Thyroid gland (tissue), 4 donors: ENCODE results near the gene GALR2. TPM values are rescaled to one million over a fixed set of nuclear protein-coding genes. Genes with fewer than 3 reads are reported as not detected.
A peak's percentile ranks its signal among the peaks of the same experiment; 100 is the strongest.

Source experiments
- DNase-seq, 2 donors: peaks; one replicate each; pipeline ENCODE4 v3.0.0-alpha.2; 2019
- H3K27ac ChIP-seq, 3 donors: fragments of 200-600 bp; sonication (generic); 1 replicate in 2 of 3; 2 replicates in 1 of 3; pipeline ENCODE4 v1.5.1; 2016 to 2019; ENCODE audit warnings: mild to moderate bottlenecking in 1 of 3, moderate library complexity in 1 of 3
- H3K27me3 ChIP-seq: fragments of 200-600 bp; sonication (generic); one replicate; pipeline ENCODE4 v1.5.1; 2019
- H3K36me3 ChIP-seq, 2 donors: fragments of 200-600 bp; sonication (generic); one replicate each; pipeline ENCODE4 v1.5.1; 2016 to 2019
- H3K4me1 ChIP-seq, 2 donors: fragments of 200-600 bp; sonication (generic); one replicate each; pipeline ENCODE4 v1.5.1; 2017 to 2019
- H3K4me3 ChIP-seq, 3 donors: fragments of 200-600 bp; sonication (generic); replicated peaks in 1 of 3; 1 replicate in 2 of 3; 2 replicates in 1 of 3; pipeline ENCODE4 v1.5.1; 2016; ENCODE audit warnings: mild to moderate bottlenecking in 1 of 3
- H3K9me3 ChIP-seq: fragments of 200-600 bp; sonication (generic); one replicate; pipeline ENCODE4 v1.5.1; 2017
- POLR2A ChIP-seq, 2 donors: fragments of 450-650 bp; IDR thresholded peaks; one replicate each; pipeline ENCODE4 v1.6.1; 2017; ENCODE audit warnings: antibody characterized with exemption in 2 of 2, mild to moderate bottlenecking in 2 of 2, moderate library complexity in 1 of 2
- WGBS, 2 donors: methylation state at CpG; one replicate each; pipeline ENCODE4 v1.1.5; 2017; 5-methylcytosine and 5-hydroxymethylcytosine counted together
- intact Hi-C: fragments of 100-400 bp; cut with DNase I; formaldehyde crosslinking; loops from one replicate; pipeline ENCODE4 v1.15.1; 2023
- total RNA-seq, 4 donors: library from RNA; depleted of rRNA; stranded (reverse); fragments of >200 nt; gene quantifications; one replicate each; pipeline ENCODE4 v1.2.3, GENCODE V29; 2016
- TF ChIP-seq, protein P1 (sequence below), 6 experiments: fragments of 200-600 bp in 3 of 6; fragments of 450-650 bp in 3 of 6; sonication (generic) in 3 of 6; IDR thresholded peaks; one replicate each; pipeline ENCODE4 v1.5.1; 2016 to 2019; ENCODE audit warnings: antibody characterized with exemption in 6 of 6, mild to moderate bottlenecking in 2 of 6, inconsistent platforms in 1 of 6, moderate library complexity in 1 of 6

GALR2 gene
- total RNA-seq, 4 donors from 2014 or later: not detected

DNA sequence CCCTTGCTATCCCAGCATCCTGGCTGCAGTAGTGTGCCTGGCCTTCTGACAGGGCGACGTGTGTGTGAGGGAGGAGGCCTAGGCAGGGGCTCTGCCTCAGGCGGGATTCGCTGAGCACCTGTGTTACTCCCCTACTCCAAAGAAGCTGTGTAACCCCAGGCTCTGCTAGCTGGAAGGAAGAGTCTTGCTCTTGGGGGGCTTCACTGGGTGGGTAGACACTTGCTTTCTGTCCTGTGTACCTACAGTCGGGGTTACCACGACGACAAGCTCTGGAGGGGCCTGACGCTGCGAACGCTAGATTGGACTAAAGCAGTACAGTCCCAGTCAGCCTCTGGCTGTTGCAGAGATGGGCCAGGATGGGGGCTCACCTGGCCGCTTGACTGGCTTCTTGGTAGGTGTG is 19.5 kb downstream of the GALR2 start:
- Histone ChIP-seq H3K4me3 (no peak overlapping the region), H3K9me3 (no peaks in the 10 kb centered on the region), H3K27me3 (no peaks in the 10 kb centered on the region), H3K36me3 (peaks cover 48 to 64% of the 10 kb centered on the region in 2 donors), H3K4me1 (no peaks in the 10 kb centered on the region), H3K27ac (no peak overlapping the region)
- TF ChIP-seq POLR2A (IDR thresholded peaks at IDR 0.05): no peak
- TF ChIP-seq, protein P1, sequence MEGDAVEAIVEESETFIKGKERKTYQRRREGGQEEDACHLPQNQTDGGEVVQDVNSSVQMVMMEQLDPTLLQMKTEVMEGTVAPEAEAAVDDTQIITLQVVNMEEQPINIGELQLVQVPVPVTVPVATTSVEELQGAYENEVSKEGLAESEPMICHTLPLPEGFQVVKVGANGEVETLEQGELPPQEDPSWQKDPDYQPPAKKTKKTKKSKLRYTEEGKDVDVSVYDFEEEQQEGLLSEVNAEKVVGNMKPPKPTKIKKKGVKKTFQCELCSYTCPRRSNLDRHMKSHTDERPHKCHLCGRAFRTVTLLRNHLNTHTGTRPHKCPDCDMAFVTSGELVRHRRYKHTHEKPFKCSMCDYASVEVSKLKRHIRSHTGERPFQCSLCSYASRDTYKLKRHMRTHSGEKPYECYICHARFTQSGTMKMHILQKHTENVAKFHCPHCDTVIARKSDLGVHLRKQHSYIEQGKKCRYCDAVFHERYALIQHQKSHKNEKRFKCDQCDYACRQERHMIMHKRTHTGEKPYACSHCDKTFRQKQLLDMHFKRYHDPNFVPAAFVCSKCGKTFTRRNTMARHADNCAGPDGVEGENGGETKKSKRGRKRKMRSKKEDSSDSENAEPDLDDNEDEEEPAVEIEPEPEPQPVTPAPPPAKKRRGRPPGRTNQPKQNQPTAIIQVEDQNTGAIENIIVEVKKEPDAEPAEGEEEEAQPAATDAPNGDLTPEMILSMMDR (IDR thresholded peaks at IDR 0.05): no peak
- WGBS, 2 donors: 94 to 97% methylated on average over 10 to 11 of the region's 11 CpGs
- DNase-seq: no peak
- intact Hi-C loops: no loop called here

DNA sequence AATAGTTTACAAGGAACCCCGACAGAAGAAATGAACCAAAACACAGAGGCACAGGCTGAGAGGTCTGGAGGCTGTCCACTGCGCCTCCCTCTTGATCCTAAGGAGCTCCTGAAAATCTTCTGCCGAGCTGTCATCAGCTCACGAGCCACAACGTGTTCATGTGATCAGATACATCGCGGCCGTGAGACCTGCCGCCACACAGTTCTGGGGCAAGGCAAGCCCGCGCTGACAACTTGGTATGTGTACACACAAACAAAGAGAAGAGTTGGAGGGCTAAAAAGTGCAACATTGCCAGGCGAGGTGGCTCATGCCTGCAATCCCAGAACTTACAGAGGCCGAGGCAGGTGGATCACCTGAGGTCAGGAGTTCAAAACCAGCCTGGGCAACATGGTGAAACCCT is 21.4 kb downstream of the GALR2 start:
- no peaks in the 10 kb centered on the region for H3K4me1 ChIP-seq
- intact Hi-C loops: no loop called here
- H3K4me3 ChIP-seq: no peak overlapping the region
- H3K36me3 ChIP-seq: peaks cover 47 to 65% of the 10 kb centered on the region in 2 donors
- WGBS, 2 donors: 93 to 97% methylated on average over 13 of the region's 13 CpGs
- no peak for DNase-seq
- no peaks in the 10 kb centered on the region for H3K27me3 ChIP-seq
- TF ChIP-seq, protein P1 (IDR thresholded peaks at IDR 0.05): no peak
- TF ChIP-seq POLR2A (IDR thresholded peaks at IDR 0.05): no peak
- H3K9me3 ChIP-seq: no peaks in the 10 kb centered on the region
- no peak overlapping the region for H3K27ac ChIP-seq

GRCh38 chr17:76097716-76098295 is 23.2 kb downstream of the GALR2 start:
- H3K36me3 ChIP-seq: peaks cover 52 to 67% of the 10 kb centered on the region in 2 donors
- intact Hi-C loops: no loop called here
- H3K4me1 ChIP-seq: peaks cover 3 to 5% of the 10 kb centered on the region in 2 donors
- H3K9me3 ChIP-seq: no peaks in the 10 kb centered on the region
- no peak overlapping the region for H3K27ac ChIP-seq
- no peak overlapping the region for H3K4me3 ChIP-seq
- TF ChIP-seq POLR2A (IDR thresholded peaks at IDR 0.05): no peak
- TF ChIP-seq, protein P1 (IDR thresholded peaks at IDR 0.05): no peak
- DNase-seq: no peak
- H3K27me3 ChIP-seq: no peaks in the 10 kb centered on the region
- 97% methylated on average over 19 of the region's 19 CpGs for WGBS, 2 donors

- DNase-seq: no peak
- no peaks in the 10 kb centered on the region for H3K27me3 ChIP-seq
- peak overlapping the region in 2 of 3 donors; percentile 62 to 66 for H3K27ac ChIP-seq
- peaks cover 10 to 13% of the 10 kb centered on the region in 2 donors for H3K4me1 ChIP-seq
- no peaks in the 10 kb centered on the region for H3K9me3 ChIP-seq
- H3K4me3 ChIP-seq: peak overlapping the region; percentile 51 to 75 (median 66)
- WGBS, 2 donors: 2 to 4% methylated on average over 4 of the region's 4 CpGs
- intact Hi-C loops: no loop called here
- TF ChIP-seq, protein P1 (IDR thresholded peaks at IDR 0.05): no peak
- no peak for TF ChIP-seq POLR2A (IDR thresholded peaks at IDR 0.05)
- peaks cover 21% of the 10 kb centered on the region in 2 donors for H3K36me3 ChIP-seq
Measured at GRCh38 chr17:76102944-76103273, 28.3 kb downstream of the GALR2 start.

- DNase-seq: peak; percentile 87 to 93
- H3K27ac ChIP-seq: peak within 1 kb of the TSS; percentile 14 to 66 (median 62)
- intact Hi-C loops: no loop called here
- H3K4me1 ChIP-seq: peaks cover 10 to 13% of the 10 kb centered on the region in 2 donors
- TF ChIP-seq, protein P1 (IDR thresholded peaks at IDR 0.05): no peak
- TF ChIP-seq POLR2A (IDR thresholded peaks at IDR 0.05): peak in 1 of 2 donors; percentile 74
- H3K27me3 ChIP-seq: no peaks in the 10 kb centered on the region
- whole genome bisulfite sequencing, 2 donors: 5 to 12% methylated on average over 28 to 52 of the region's 55 CpGs
- peaks cover 20 to 21% of the 10 kb centered on the region in 2 donors for H3K36me3 ChIP-seq
- no peaks in the 10 kb centered on the region for H3K9me3 ChIP-seq
- peak within 1 kb of the TSS; percentile 51 to 75 (median 66) for H3K4me3 ChIP-seq
Measured at GRCh38 chr17:76103274-76104139, 28.9 kb downstream of the GALR2 start, which contains the start of gene EXOC7. TSS of gene EXOC7 (minus strand) at chr17:76103787. CDS start at chr17:76103692, 95 bp downstream.
